BLaER1 (cell line): ENCODE measurements around the gene IL1B.
A peak's percentile ranks its signal among the peaks of the same experiment; 100 is the strongest.

ENCODE experiments used
- H3K27ac ChIP-seq: shearing (Covaris generic); formaldehyde crosslinking; 2 replicates; pipeline ENCODE4 v1.8.1; 2022
- H3K27me3 ChIP-seq: shearing (Covaris generic); formaldehyde crosslinking; 2 replicates; pipeline ENCODE4 v1.8.1; 2022
- H3K36me3 ChIP-seq: shearing (Covaris generic); formaldehyde crosslinking; 2 replicates; pipeline ENCODE4 v1.8.1; 2022
- H3K4me1 ChIP-seq: shearing (Covaris generic); formaldehyde crosslinking; 2 replicates; pipeline ENCODE4 v1.8.1; 2022
- H3K4me2 ChIP-seq: shearing (Covaris generic); formaldehyde crosslinking; 2 replicates; pipeline ENCODE4 v1.8.1; 2022
- H3K4me3 ChIP-seq: shearing (Covaris generic); formaldehyde crosslinking; 2 replicates; pipeline ENCODE4 v1.8.1; 2022
- H3K9ac ChIP-seq: shearing (Covaris generic); formaldehyde crosslinking; 2 replicates; pipeline ENCODE4 v1.8.1; 2022
- H3K9me3 ChIP-seq: shearing (Covaris generic); formaldehyde crosslinking; 2 replicates; pipeline ENCODE4 v1.8.1; 2022
- H4K20me1 ChIP-seq: shearing (Covaris generic); formaldehyde crosslinking; 2 replicates; pipeline ENCODE4 v1.8.1; 2022
- Cebpa-rat ChIP-seq: shearing (Covaris generic); IDR thresholded peaks from 2 replicates; pipeline ENCODE4 v1.8.1; 2022

Gene IL1B

GRCh38 chr2:112811276-112811831 lies 25.2 kb downstream of the IL1B start:
- peak overlapping the region; percentile 65 for H3K4me2 ChIP-seq
- H4K20me1 ChIP-seq = no peaks in the 10 kb centered on the region
- no peak overlapping the region for H3K9ac ChIP-seq
- H3K36me3 ChIP-seq = no peaks in the 10 kb centered on the region
- H3K27me3 ChIP-seq = no peaks in the 10 kb centered on the region
- H3K4me1 ChIP-seq = peaks cover 13% of the 10 kb centered on the region
- peaks cover 42% of the 10 kb centered on the region for H3K9me3 ChIP-seq
- peak overlapping the region; percentile 61 for H3K27ac ChIP-seq
- no peak overlapping the region for H3K4me3 ChIP-seq
- TF ChIP-seq Cebpa-rat = no peak

- no peak overlapping the region for H3K4me3 ChIP-seq
- peaks cover 42% of the 10 kb centered on the region for H3K9me3 ChIP-seq
- no peak overlapping the region for H3K9ac ChIP-seq
- no peaks in the 10 kb centered on the region for H3K36me3 ChIP-seq
- TF ChIP-seq Cebpa-rat = no peak
- no peaks in the 10 kb centered on the region for H4K20me1 ChIP-seq
- H3K4me2 ChIP-seq = no peak overlapping the region
- no peak overlapping the region for H3K27ac ChIP-seq
- peaks cover 18% of the 10 kb centered on the region for H3K4me1 ChIP-seq
- no peaks in the 10 kb centered on the region for H3K27me3 ChIP-seq
Measured at GRCh38 chr2:112809112-112809511, 27.5 kb downstream of the IL1B start.

DNA sequence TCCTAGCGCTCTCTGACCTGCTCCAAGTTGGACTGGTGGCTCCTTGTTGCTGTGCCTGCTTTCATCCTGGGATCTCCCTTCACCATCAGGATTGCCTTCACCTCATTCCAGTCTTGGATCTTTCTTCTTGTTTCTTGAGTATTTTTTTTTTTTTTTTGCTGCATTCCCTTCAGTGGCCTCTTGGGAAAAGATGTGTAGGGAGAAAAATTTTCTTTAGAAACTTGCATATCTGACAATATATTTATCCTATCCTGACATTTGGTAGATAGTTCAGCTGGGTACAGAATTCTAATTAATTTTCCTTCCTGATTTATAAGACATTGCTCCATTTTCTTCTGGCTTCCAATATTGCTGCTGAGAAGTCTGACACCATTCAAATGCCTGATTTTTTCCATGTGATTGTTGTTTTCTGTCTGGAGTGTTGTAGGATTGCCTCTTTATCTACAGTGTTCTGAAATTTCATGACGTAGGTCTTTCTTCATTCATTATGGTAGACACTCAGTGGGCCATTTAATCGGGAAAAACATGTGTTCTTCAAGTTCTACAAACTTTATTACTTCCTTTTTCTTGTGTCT lies 29.3 kb downstream of the IL1B start:
- Histone ChIP-seq H3K4me3 (no peak overlapping the region), H3K9me3 (peaks cover 46% of the 10 kb centered on the region), H3K9ac (no peak overlapping the region), H3K4me2 (no peak overlapping the region), H4K20me1 (no peaks in the 10 kb centered on the region), H3K4me1 (peaks cover 20% of the 10 kb centered on the region), H3K27ac (no peak overlapping the region), H3K36me3 (no peaks in the 10 kb centered on the region), H3K27me3 (no peaks in the 10 kb centered on the region)
- no peak for TF ChIP-seq Cebpa-rat

DNA sequence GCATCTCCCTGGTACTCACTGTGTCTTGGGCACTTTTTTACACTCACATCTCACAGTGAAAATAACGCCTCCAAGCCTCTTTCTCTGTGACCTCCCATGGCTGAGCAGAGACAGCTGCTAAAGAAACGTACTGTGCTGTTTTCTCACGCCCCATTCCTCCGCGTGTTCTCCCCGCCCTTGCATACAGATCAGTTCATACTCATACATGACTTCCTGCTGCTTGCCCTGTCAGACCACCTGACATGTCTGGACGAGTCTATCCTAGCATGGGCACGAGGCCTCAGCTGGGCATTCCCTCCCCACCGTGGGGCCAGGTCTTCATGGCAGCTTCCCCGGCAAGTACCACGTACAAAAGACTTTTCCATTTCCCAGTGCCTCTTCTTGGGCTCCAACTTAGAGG lies 31.0 kb downstream of the IL1B start:
- Histone ChIP-seq H3K4me2 (no peak overlapping the region), H3K9ac (no peak overlapping the region), H3K36me3 (no peaks in the 10 kb centered on the region)

GRCh38 chr2:112803691-112804521 lies 32.7 kb downstream of the IL1B start:
- H3K4me3 ChIP-seq = no peak overlapping the region
- H3K9ac ChIP-seq = no peak overlapping the region
- peaks cover 34% of the 10 kb centered on the region for H3K9me3 ChIP-seq
- H3K27me3 ChIP-seq = no peaks in the 10 kb centered on the region
- H3K27ac ChIP-seq = no peak overlapping the region
- H3K4me2 ChIP-seq = no peak overlapping the region
- no peaks in the 10 kb centered on the region for H3K36me3 ChIP-seq
- peaks cover 35% of the 10 kb centered on the region for H3K4me1 ChIP-seq
- no peak for TF ChIP-seq Cebpa-rat
- H4K20me1 ChIP-seq = no peaks in the 10 kb centered on the region

More for the DNA sequence above, 31.0 kb downstream of the IL1B start:
- no peaks in the 10 kb centered on the region for H4K20me1 ChIP-seq
- peaks cover 20% of the 10 kb centered on the region; the same call in 1 of the 2 replicates for H3K4me1 ChIP-seq
- no peak overlapping the region for H3K4me3 ChIP-seq
- TF ChIP-seq Cebpa-rat = no peak
- no peaks in the 10 kb centered on the region for H3K27me3 ChIP-seq
- H3K9me3 ChIP-seq = peaks cover 46% of the 10 kb centered on the region
- peak overlapping the region; percentile 4; the same call in 1 of the 2 replicates for H3K27ac ChIP-seq

- Histone ChIP-seq H3K9ac (no peak overlapping the region), H3K4me3 (no peak overlapping the region), H3K9me3 (peaks cover 20% of the 10 kb centered on the region; the same call in 1 of the 2 replicates), H3K27ac (peak overlapping the region; percentile 72), H3K4me2 (peak overlapping the region; percentile 7; the same call in 1 of the 2 replicates), H3K27me3 (no peaks in the 10 kb centered on the region), H3K4me1 (peaks cover 51% of the 10 kb centered on the region), H3K36me3 (no peaks in the 10 kb centered on the region), H4K20me1 (no peaks in the 10 kb centered on the region)
- TF ChIP-seq Cebpa-rat = no peak
Measured at GRCh38 chr2:112800881-112801583, 35.5 kb downstream of the IL1B start.

DNA sequence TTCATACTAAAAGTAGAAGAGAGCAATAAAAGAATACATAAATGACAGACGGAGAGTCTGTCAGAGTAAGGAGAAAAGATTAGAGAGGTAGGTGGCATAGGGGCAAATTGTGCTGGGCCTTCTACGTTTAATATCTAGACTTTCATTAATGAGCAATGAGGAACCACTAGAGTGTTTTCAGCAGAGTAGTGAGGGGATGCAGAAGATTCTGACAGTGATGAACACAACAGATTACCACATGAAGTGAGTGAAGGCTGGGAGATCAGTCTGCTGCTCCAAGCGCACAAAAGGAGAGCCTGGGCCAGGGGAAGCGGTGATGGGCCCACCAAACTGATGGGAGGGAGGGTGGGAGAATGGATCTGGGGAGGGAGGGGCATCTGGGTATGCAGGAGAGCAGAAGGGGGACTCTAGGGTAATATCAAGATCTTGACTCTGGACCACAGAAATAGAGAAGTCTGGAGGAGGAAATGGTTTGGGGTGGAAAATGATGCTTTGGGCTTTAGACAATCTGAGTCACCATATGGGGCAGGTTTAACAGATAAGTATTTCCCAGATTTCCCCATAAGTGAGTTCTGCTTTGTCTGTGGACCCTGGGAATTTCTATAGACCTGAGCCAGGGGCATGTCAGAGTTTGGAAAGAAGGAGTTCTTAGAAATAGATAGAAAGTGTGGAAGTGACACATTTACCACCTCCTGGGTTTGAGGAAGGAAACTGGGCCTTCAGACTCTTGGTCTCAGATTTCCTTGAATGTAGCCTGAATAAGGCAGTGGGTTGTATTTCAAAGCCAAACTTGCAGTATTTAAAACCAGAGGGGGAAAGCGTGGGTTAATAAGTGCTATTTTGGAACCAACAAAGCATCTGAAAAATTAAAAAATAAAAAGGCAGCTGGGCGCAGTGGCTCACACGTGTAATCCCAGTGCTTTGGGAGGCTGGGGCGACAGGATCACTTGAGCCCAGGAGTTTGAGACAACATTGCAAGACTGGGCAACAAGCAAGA lies 37.3 kb downstream of the IL1B start:
- Histone ChIP-seq H3K36me3 (no peaks in the 10 kb centered on the region), H4K20me1 (no peaks in the 10 kb centered on the region), H3K27ac (peak overlapping the region; percentile 72), H3K4me2 (peak overlapping the region; percentile 67), H3K27me3 (no peaks in the 10 kb centered on the region), H3K9ac (peak overlapping the region; percentile 32; the same call in 1 of the 2 replicates), H3K4me1 (peaks cover 58% of the 10 kb centered on the region), H3K9me3 (0 out of 2 replicates have a peak, but pooled peaks cover 13% of the 10 kb centered on the region), H3K4me3 (no peak overlapping the region)
- TF ChIP-seq Cebpa-rat = no peak

- 0 out of 2 replicates have a peak overlapping the region, but pooled peaks have one; percentile 52 for H3K4me2 ChIP-seq
- peaks cover 62% of the 10 kb centered on the region for H3K4me1 ChIP-seq
- no peaks in the 10 kb centered on the region for H3K27me3 ChIP-seq
- no peak overlapping the region for H3K9ac ChIP-seq
- no peak overlapping the region for H3K4me3 ChIP-seq
- no peak overlapping the region; the same call in 1 of the 2 replicates for H3K27ac ChIP-seq
- H3K36me3 ChIP-seq = no peaks in the 10 kb centered on the region
- H4K20me1 ChIP-seq = no peaks in the 10 kb centered on the region
- 0 out of 2 replicates have a peak, but pooled peaks cover 9% of the 10 kb centered on the region for H3K9me3 ChIP-seq
- TF ChIP-seq Cebpa-rat = no peak
Measured at GRCh38 chr2:112796486-112796885, 40.1 kb downstream of the IL1B start.
